SJSA1 (cell line): ENCODE measurements around the gene CHN2. TPM values are rescaled to one million over a fixed set of nuclear protein-coding genes. Genes with fewer than 3 reads are reported as not detected.

Source experiments
- DNase-seq, 2 experiments: peaks; one replicate each; pipeline ENCODE4 v3.0.0-alpha.2; 2015 to 2020; ENCODE audit warnings: low spot score in 2 of 2, low read depth in 1 of 2
- H3K27ac ChIP-seq: fragments of 250-450 bp; sonication (Bioruptor Pico); 2 replicates; pipeline ENCODE4 v1.5.1; 2020; ENCODE audit warnings: mild to moderate bottlenecking, moderate library complexity
- H3K27me3 ChIP-seq: fragments of 250-450 bp; sonication (Bioruptor Pico); replicated peaks from 2 replicates; pipeline ENCODE4 v1.5.1; 2020; ENCODE audit warnings: mild to moderate bottlenecking, moderate library complexity
- H3K36me3 ChIP-seq: fragments of 250-450 bp; sonication (Bioruptor Pico); 2 replicates; pipeline ENCODE4 v1.5.1; 2020; ENCODE audit warnings: mild to moderate bottlenecking
- H3K4me1 ChIP-seq: fragments of 250-450 bp; sonication (Bioruptor Pico); replicated peaks from 2 replicates; pipeline ENCODE4 v1.6.1; 2021; ENCODE audit warnings: mild to moderate bottlenecking
- H3K4me3 ChIP-seq: fragments of 250-450 bp; sonication (Bioruptor Pico); 2 replicates; pipeline ENCODE4 v1.5.1; 2020; ENCODE audit warnings: mild to moderate bottlenecking
- H3K9me3 ChIP-seq: fragments of 250-450 bp; sonication (Bioruptor Pico); replicated peaks from 2 replicates; pipeline ENCODE4 v1.5.1; 2020; ENCODE audit warnings: mild to moderate bottlenecking
- total RNA-seq: library from RNA; depleted of rRNA; stranded (reverse); fragments of >200 nt; shearing (Covaris generic); gene quantifications from 2 replicates; pipeline ENCODE4 v1.2.3, GENCODE V29; 2014

CHN2 gene
- total RNA-seq, 1 experiment from 2014 or later, result 0.21 TPM

GRCh38 chr7:29217113-29217512 is 22.5 kb downstream of the CHN2 start:
- DNase-seq, result no peak
- H3K4me3 ChIP-seq, result no peak overlapping the region
- H3K9me3 ChIP-seq, result no peaks in the 10 kb centered on the region
- peaks cover 12% of the 10 kb centered on the region; the same call in 1 of the 2 replicates for H3K27me3 ChIP-seq
- H3K36me3 ChIP-seq, result no peaks in the 10 kb centered on the region
- no peaks in the 10 kb centered on the region for H3K4me1 ChIP-seq
- no peak overlapping the region for H3K27ac ChIP-seq

DNA sequence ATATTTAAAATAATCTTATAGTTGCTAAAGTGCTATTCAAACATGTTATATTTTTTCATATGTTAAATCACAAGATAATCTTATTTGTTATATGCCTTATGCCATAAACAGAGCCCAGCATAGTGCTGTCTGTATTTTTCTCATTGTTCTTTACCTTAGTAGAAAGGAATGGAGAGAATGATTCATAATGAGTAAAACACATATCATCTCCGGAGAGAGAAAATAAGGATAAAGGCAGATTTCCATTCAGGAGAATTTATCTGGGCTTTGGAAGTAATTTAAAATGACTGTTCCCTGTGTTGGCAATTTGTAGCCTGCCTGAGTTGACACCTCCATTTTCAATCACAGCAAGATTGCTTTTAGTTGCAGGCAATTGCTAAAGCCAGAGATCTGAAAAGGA is 30.2 kb downstream of the CHN2 start:
- DNase-seq, result no peak
- Histone ChIP-seq H3K4me3 (no peak overlapping the region), H3K27me3 (peaks cover 3% of the 10 kb centered on the region; the same call in 1 of the 2 replicates), H3K4me1 (no peaks in the 10 kb centered on the region), H3K9me3 (no peaks in the 10 kb centered on the region), H3K36me3 (no peaks in the 10 kb centered on the region), H3K27ac (no peak overlapping the region)

DNA sequence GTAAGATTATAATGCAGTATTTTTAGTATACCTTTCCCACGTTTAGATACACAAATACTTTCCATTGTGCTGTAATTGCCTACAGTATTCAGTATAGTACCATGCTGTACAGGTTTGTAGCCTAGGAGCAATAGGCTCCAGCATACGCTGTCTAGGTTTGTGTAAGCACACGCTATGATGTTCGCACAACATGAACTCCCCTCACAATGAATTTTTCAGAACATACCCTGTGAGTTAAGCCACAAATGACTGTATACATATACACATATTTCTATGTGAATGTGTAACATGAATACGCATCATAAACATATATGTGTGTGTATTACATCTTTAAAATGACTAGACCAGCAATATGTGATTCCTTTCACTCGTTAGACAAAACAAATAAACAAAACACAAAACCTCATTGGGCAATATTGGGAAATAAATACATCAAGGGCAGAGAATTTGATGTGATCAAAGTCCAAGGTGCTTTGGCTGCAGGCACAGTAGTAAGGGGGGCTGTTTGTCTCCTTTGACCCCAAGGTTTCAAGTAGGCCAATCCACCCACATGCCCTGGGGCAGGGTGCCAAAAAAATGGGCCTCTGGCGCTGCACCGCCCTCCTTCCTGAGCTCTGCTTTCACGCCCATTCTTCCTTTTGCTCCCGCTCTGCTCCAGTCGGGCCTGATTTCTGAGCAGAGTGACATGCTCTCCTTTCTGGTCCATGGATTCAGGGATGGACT is 33.9 kb downstream of the CHN2 start:
- no peak for DNase-seq
- Histone ChIP-seq H3K27ac (no peak overlapping the region), H3K4me1 (no peaks in the 10 kb centered on the region), H3K4me3 (no peak overlapping the region), H3K27me3 (peaks cover 7% of the 10 kb centered on the region), H3K9me3 (no peaks in the 10 kb centered on the region), H3K36me3 (no peaks in the 10 kb centered on the region)

DNA sequence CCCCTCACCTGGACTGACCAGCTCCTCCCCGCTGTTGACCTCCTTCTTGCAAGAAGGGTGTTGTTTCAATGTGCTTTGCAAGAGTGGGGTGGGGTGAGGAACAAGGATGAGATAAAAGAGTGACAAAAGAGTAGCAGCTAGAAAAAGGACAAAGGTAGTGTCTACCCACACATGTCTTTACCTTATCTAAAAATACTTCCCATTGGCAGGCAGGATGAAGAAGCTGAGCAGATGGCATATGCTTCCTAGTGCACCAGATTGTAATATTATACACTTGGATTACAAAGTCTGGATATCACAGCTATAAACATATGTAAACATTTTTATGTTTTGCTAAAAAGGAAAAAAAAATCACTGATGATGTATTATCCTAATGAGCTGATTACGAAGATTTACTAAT is 34.5 kb downstream of the CHN2 start:
- DNase-seq, result no peak
- Histone ChIP-seq H3K27me3 (peaks cover 7% of the 10 kb centered on the region), H3K4me3 (no peak overlapping the region), H3K4me1 (no peaks in the 10 kb centered on the region), H3K27ac (no peak overlapping the region), H3K36me3 (no peaks in the 10 kb centered on the region), H3K9me3 (no peaks in the 10 kb centered on the region)

DNA sequence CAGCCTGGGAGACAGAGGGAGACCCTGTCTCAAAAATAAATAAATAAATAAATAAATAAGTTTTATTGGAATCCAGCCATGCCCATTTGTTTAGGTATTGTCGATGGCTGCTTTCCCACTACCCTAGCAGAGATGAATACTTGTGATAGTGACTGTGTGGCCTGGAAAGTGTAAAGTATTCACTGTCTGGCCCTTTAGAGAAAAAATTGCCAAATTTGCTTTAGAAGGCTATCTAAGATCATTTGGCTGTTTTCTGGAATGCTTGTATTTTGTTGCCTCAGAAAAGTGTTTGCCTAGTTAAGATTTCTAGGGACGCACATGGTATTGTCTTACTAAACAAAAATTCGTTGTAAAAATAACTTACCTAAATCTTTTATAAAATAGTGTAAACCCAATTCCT is 35.4 kb downstream of the CHN2 start:
- DNase-seq, result no peak
- Histone ChIP-seq H3K27ac (no peak overlapping the region), H3K4me3 (no peak overlapping the region), H3K27me3 (peaks cover 7% of the 10 kb centered on the region), H3K36me3 (no peaks in the 10 kb centered on the region), H3K9me3 (no peaks in the 10 kb centered on the region), H3K4me1 (no peaks in the 10 kb centered on the region)

DNA sequence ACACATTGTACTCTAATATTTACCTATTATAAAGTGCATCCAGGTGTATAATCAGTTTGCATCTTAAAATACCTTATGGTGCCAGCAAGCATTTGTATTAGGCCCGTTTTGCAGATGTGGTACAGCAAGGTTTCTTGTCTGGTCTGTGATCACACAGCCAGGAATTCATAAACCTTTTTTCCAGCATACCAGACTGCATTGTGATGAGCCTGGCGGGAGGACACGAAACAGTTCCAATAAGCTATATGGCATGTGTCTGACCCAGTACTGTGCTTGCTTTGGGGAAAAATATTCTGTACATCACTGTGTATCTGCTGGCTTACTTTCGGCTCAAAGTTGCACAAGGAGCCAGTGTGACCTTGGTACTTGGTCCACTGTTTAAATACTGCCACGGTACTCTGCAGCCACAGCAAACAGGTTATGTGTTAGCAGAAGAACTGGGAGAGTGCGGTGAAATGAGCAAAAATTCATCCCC is 36.3 kb downstream of the CHN2 start:
- H3K27me3 ChIP-seq, result peaks cover 7% of the 10 kb centered on the region
- no peaks in the 10 kb centered on the region for H3K36me3 ChIP-seq
- DNase-seq, result no peak
- no peak overlapping the region for H3K4me3 ChIP-seq
- H3K4me1 ChIP-seq, result no peaks in the 10 kb centered on the region
- no peak overlapping the region for H3K27ac ChIP-seq
- H3K9me3 ChIP-seq, result no peaks in the 10 kb centered on the region

- DNase-seq, result no peak
- no peaks in the 10 kb centered on the region for H3K4me1 ChIP-seq
- no peaks in the 10 kb centered on the region for H3K36me3 ChIP-seq
- H3K4me3 ChIP-seq, result no peak overlapping the region
- no peak overlapping the region for H3K27ac ChIP-seq
- H3K9me3 ChIP-seq, result no peaks in the 10 kb centered on the region
- H3K27me3 ChIP-seq, result peaks cover 7% of the 10 kb centered on the region
These were observed 37.2 kb downstream of the CHN2 start for GRCh38 chr7:29231671-29232232.

- H3K4me3 ChIP-seq, result no peak overlapping the region
- DNase-seq, result no peak
- H3K27me3 ChIP-seq, result peaks cover 4% of the 10 kb centered on the region
- no peaks in the 10 kb centered on the region for H3K36me3 ChIP-seq
- no peaks in the 10 kb centered on the region for H3K9me3 ChIP-seq
- H3K27ac ChIP-seq, result no peak overlapping the region
- no peaks in the 10 kb centered on the region for H3K4me1 ChIP-seq
These were observed 39.9 kb downstream of the CHN2 start for GRCh38 chr7:29234438-29234837.

GRCh38 chr7:29236071-29236580 is 41.6 kb downstream of the CHN2 start:
- H3K4me1 ChIP-seq, result no peaks in the 10 kb centered on the region
- no peaks in the 10 kb centered on the region for H3K9me3 ChIP-seq
- no peak for DNase-seq
- no peak overlapping the region for H3K4me3 ChIP-seq
- no peaks in the 10 kb centered on the region for H3K36me3 ChIP-seq
- H3K27me3 ChIP-seq, result peaks cover 4% of the 10 kb centered on the region
- H3K27ac ChIP-seq, result no peak overlapping the region

DNA sequence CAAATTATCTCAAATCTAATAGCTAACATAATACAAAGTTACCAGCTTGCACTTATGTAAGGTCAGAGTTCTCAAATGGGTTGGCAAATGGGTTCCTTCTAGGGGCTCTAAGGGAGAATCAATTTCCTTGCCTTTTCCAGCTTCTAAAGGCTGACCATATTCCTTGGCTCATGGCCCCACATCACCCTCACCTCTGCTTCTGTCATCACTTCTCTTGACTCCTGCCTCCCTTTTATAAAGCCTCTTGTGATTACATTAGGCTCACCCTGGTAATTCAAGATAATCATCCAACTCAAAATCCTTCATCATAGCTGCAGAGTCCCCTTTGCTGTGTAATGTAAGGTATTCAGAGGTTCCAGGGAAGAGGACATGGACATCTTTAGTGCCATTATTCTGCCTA is 42.1 kb downstream of the CHN2 start:
- no peak for DNase-seq
- Histone ChIP-seq H3K27me3 (peaks cover 4% of the 10 kb centered on the region), H3K4me3 (no peak overlapping the region), H3K27ac (no peak overlapping the region), H3K9me3 (no peaks in the 10 kb centered on the region), H3K36me3 (no peaks in the 10 kb centered on the region), H3K4me1 (no peaks in the 10 kb centered on the region)

- no peak for DNase-seq
- Histone ChIP-seq H3K4me1 (no peaks in the 10 kb centered on the region), H3K9me3 (no peaks in the 10 kb centered on the region), H3K36me3 (no peaks in the 10 kb centered on the region), H3K27ac (no peak overlapping the region), H3K27me3 (peaks cover 7% of the 10 kb centered on the region), H3K4me3 (no peak overlapping the region)
These were observed 42.9 kb downstream of the CHN2 start for GRCh38 chr7:29237489-29237888.

- Histone ChIP-seq H3K27me3 (peaks cover 14% of the 10 kb centered on the region), H3K27ac (no peak overlapping the region), H3K4me3 (no peak overlapping the region), H3K4me1 (no peaks in the 10 kb centered on the region), H3K9me3 (no peaks in the 10 kb centered on the region), H3K36me3 (no peaks in the 10 kb centered on the region)
- DNase-seq, result no peak
These were observed 45.1 kb downstream of the CHN2 start for GRCh38 chr7:29239638-29240037.

DNA sequence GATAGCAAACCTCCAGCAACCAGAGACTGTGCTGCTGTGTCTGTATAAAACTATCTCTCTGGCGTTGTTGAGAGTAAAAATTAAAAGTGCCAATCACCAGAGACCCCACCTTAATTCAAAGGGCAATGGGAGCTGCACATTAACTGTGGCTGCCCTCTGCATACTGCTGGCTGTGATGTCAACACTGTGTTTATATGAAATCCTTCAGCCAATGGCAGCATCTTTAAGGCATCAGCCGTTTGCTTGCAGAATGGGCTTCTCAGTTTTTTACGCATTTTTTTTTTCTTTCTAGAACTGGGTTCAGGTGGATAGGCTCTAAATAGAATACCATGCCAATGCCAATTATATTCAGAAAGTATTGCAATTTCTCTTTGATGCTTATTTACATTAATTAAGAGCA is 47.7 kb downstream of the CHN2 start:
- peaks cover 18% of the 10 kb centered on the region for H3K27me3 ChIP-seq
- no peak overlapping the region for H3K4me3 ChIP-seq
- H3K36me3 ChIP-seq, result no peaks in the 10 kb centered on the region
- no peak for DNase-seq
- no peaks in the 10 kb centered on the region for H3K9me3 ChIP-seq
- H3K4me1 ChIP-seq, result no peaks in the 10 kb centered on the region
- H3K27ac ChIP-seq, result no peak overlapping the region

- Histone ChIP-seq H3K4me3 (no peak overlapping the region), H3K9me3 (no peaks in the 10 kb centered on the region), H3K27me3 (peaks cover 19% of the 10 kb centered on the region), H3K36me3 (no peaks in the 10 kb centered on the region), H3K27ac (no peak overlapping the region), H3K4me1 (no peaks in the 10 kb centered on the region)
- no peak for DNase-seq
These were observed 49.5 kb downstream of the CHN2 start for GRCh38 chr7:29243910-29244655.
